ENCODE measurements around the gene RRAGD. TPM values are rescaled to one million over a fixed set of nuclear protein-coding genes. Genes with fewer than 3 reads are reported as not detected.

RRAGD gene
- total and polyA plus RNA-seq, 2 of the 8 experiments (the other 6 are each of a cell fraction or from before 2014, with no cell fraction given) = 7.2 to 30.8 TPM

- no peak overlapping the region for H3K4me2 ChIP-seq (ENCODE audit: insufficient read depth in 1 of 2, low read depth in 2 of 2, low read length in 2 of 2)
- H3K4me1 ChIP-seq (replicated peaks in 1 of 4; ENCODE audit: control insufficient read depth in 3 of 4, insufficient read depth in 4 of 4, low read length in 3 of 4) = peaks cover 0 to 7% (median 4%) of the 10 kb centered on the region in 4 experiments; a peak in 4 of 7 replicates
- CTCF ChIA-PET (ENCODE audit: partially characterized antibody) = interaction anchor here (0.7 to 3.0 kb wide), 65 partner anchors 8 to 537 kb away, joined by 3 to 29 read pairs (median 5); partner anchors contain the start of genes ANKRD6, CASP8AP2, GABRR2 and LYRM2
- H3K4ac ChIP-seq (replicated peaks; ENCODE audit: insufficient read length, low read depth, low read length) = no peak overlapping the region
- no peak overlapping the region for H3K23ac ChIP-seq (ENCODE audit: insufficient read length)
- DNase-seq (ENCODE audit: low read depth in 1 of 2, low spot score in 2 of 2) (no peak), FAIRE-seq (no peak)
- no peak overlapping the region for H3K14ac ChIP-seq (ENCODE audit: insufficient read length)
- H3K18ac ChIP-seq (ENCODE audit: extremely low read depth, low read length) = no peak overlapping the region
- no peak overlapping the region for H3K27ac ChIP-seq (ENCODE audit: low read depth, low read length)
- no peak overlapping the region for H2AFZ ChIP-seq (ENCODE audit: low read length)
- H2BK15ac ChIP-seq (ENCODE audit: low read length) = no peak overlapping the region
- no peaks in the 10 kb centered on the region for H3K36me3 ChIP-seq (ENCODE audit: control insufficient read depth in 2 of 4, insufficient read depth in 4 of 4, low read length in 3 of 4)
- H3K9ac ChIP-seq (replicated peaks in 1 of 4; ENCODE audit: extremely low read depth in 1 of 4, low read depth in 3 of 4, low read length in 3 of 4) = no peak overlapping the region
- H3K79me2 ChIP-seq (ENCODE audit: control insufficient read depth in 1 of 2, insufficient read depth in 2 of 2, low read length in 2 of 2) = no peaks in the 10 kb centered on the region
- H3K79me1 ChIP-seq (ENCODE audit: low read depth, low read length) = no peaks in the 10 kb centered on the region
- no peaks in the 10 kb centered on the region for H3K27me3 ChIP-seq (replicated peaks in 1 of 4; ENCODE audit: control insufficient read depth in 3 of 4, extremely low read depth in 1 of 4, insufficient read depth in 3 of 4, low read length in 3 of 4)
- 92% methylated on average over 3 of the region's 3 CpGs; no CpG with 5 or more reads in 1 of the 2 experiments for WGBS, 2 experiments (ENCODE audit: extremely low coverage in 1 of 2, insufficient coverage in 1 of 2, insufficient read length in 1 of 2, insufficient replicate concordance in 2 of 2, low coverage in 1 of 2, low lambda C conversion rate in 2 of 2, missing lambda C conversion rate in 1 of 2)
- no peak overlapping the region for H2BK12ac ChIP-seq (ENCODE audit: low read depth, low read length)
- no peak overlapping the region for H3K56ac ChIP-seq (replicated peaks; ENCODE audit: insufficient read length, low read depth, low read length)
- H3K4me3 ChIP-seq (ENCODE audit: extremely low read depth in 1 of 4, insufficient read depth in 2 of 4, low read depth in 3 of 4, low read length in 4 of 4) = no peak overlapping the region
- H4K5ac ChIP-seq (ENCODE audit: insufficient read length, low read depth, low read length) = no peak overlapping the region
- no peak overlapping the region for H4K8ac ChIP-seq (ENCODE audit: extremely low read depth, insufficient read depth, low read length)
- no peaks in the 10 kb centered on the region; the same call in 1 of the 2 replicates for H3K23me2 ChIP-seq (ENCODE audit: low read depth, low read length)
- no peaks in the 10 kb centered on the region for H3K9me3 ChIP-seq (ENCODE audit: insufficient read depth in 2 of 2, low read depth in 1 of 2, low read length in 1 of 2)
- H2BK120ac ChIP-seq (replicated peaks; ENCODE audit: low read depth, low read length) = no peak overlapping the region
- H4K20me1 ChIP-seq (replicated peaks in 1 of 2; ENCODE audit: control insufficient read depth in 1 of 2, insufficient read depth in 2 of 2, low read length in 2 of 2) = no peaks in the 10 kb centered on the region
- no peak overlapping the region for H2AK5ac ChIP-seq (ENCODE audit: low read depth, low read length)
- H2BK20ac ChIP-seq (ENCODE audit: low read length) = no peak overlapping the region
- H4K91ac ChIP-seq (replicated peaks; ENCODE audit: insufficient read length, low read length) = no peak overlapping the region
- no peak overlapping the region for H2BK5ac ChIP-seq (ENCODE audit: low read depth, low read length)
- POLR2A ChIA-PET (ENCODE audit: partially characterized antibody) = interaction anchor here (1.0 to 1.3 kb wide), 2 partner anchors 10 to 38 kb away, joined by 4 to 5 read pairs; no protein-coding TSS in a partner anchor
- TF ChIP-seq USF2 (IDR thresholded peaks at IDR 0.05; ENCODE audit: low read length) (no peak), CHD2 (IDR thresholded peaks at IDR 0.05; ENCODE audit: low read length) (no peak), HDAC2 (IDR thresholded peaks at IDR 0.05; ENCODE audit: borderline replicate concordance in 1 of 2, low read depth in 2 of 2, low read length in 2 of 2) (no peak), YY1 (IDR thresholded peaks at IDR 0.05; ENCODE audit: low read depth, low read length) (no peak), JUN (IDR thresholded peaks at IDR 0.05; ENCODE audit: low read depth, low read length) (no peak), ZNF274 (IDR thresholded peaks at IDR 0.05; ENCODE audit: borderline replicate concordance, extremely low read depth, low read length) (no peak), RAD21 (IDR thresholded peaks at IDR 0.05 in 1 of 2, conservative IDR thresholded peaks at IDR 0.05 in 1 of 2; ENCODE audit: low read depth in 2 of 2, low read length in 2 of 2) (no peak), SRF (IDR thresholded peaks at IDR 0.05; ENCODE audit: low read depth, low read length) (no peak)
- TF ChIP-seq, protein P1, sequence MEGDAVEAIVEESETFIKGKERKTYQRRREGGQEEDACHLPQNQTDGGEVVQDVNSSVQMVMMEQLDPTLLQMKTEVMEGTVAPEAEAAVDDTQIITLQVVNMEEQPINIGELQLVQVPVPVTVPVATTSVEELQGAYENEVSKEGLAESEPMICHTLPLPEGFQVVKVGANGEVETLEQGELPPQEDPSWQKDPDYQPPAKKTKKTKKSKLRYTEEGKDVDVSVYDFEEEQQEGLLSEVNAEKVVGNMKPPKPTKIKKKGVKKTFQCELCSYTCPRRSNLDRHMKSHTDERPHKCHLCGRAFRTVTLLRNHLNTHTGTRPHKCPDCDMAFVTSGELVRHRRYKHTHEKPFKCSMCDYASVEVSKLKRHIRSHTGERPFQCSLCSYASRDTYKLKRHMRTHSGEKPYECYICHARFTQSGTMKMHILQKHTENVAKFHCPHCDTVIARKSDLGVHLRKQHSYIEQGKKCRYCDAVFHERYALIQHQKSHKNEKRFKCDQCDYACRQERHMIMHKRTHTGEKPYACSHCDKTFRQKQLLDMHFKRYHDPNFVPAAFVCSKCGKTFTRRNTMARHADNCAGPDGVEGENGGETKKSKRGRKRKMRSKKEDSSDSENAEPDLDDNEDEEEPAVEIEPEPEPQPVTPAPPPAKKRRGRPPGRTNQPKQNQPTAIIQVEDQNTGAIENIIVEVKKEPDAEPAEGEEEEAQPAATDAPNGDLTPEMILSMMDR (IDR thresholded peaks at IDR 0.05; ENCODE audit: control extremely low read depth in 1 of 3, insufficient read depth in 1 of 3, low read depth in 1 of 3, low read length in 3 of 3) = no peak
Observed at GRCh38 chr6:89372506-89372901, 39.6 kb downstream of the RRAGD start.
